Hepatocyte (in vitro differentiated cells): ENCODE results near the gene PAPOLG. TPM values are rescaled to one million over a fixed set of nuclear protein-coding genes. Genes with fewer than 3 reads are reported as not detected.

Source experiments
- DNase-seq: peaks from one replicate; pipeline ENCODE4 v3.0.0-alpha.2; 2016; ENCODE audit warnings: low spot score
- H2AFZ ChIP-seq: fragments of 200-600 bp; sonication (generic); 2 replicates; pipeline ENCODE4 v1.6.0; 2016; ENCODE audit warnings: antibody characterized with exemption, mild to moderate bottlenecking
- H3K27ac ChIP-seq: fragments of 200-600 bp; sonication (generic); 2 replicates; pipeline ENCODE4 v1.5.1; 2016; ENCODE audit warnings: mild to moderate bottlenecking
- H3K27me3 ChIP-seq: fragments of 200-600 bp; sonication (generic); 2 replicates; pipeline ENCODE4 v1.6.1; 2016
- H3K36me3 ChIP-seq: fragments of 200-600 bp; sonication (generic); replicated peaks from 2 replicates; pipeline ENCODE4 v1.5.1; 2016; ENCODE audit warnings: low read depth; ENCODE audit not compliant: insufficient read depth
- H3K4me1 ChIP-seq: fragments of 200-600 bp; sonication (generic); 2 replicates; pipeline ENCODE4 v1.5.1; 2016; ENCODE audit warnings: mild to moderate bottlenecking, moderate library complexity; ENCODE audit not compliant: insufficient read depth
- H3K4me2 ChIP-seq: fragments of 200-600 bp; sonication (generic); 2 replicates; pipeline ENCODE4 v1.6.0; 2016
- H3K4me3 ChIP-seq: fragments of 200-600 bp; sonication (generic); 2 replicates; pipeline ENCODE4 v1.5.1; 2016; ENCODE audit warnings: mild to moderate bottlenecking
- H3K79me2 ChIP-seq: fragments of 200-600 bp; sonication (generic); 2 replicates; pipeline ENCODE4 v1.6.0; 2017; ENCODE audit warnings: mild to moderate bottlenecking
- H3K9me2 ChIP-seq: fragments of 200-600 bp; sonication (generic); replicated peaks from 2 replicates; pipeline ENCODE4 v1.6.0; 2017; ENCODE audit warnings: mild to moderate bottlenecking; ENCODE audit not compliant: insufficient read depth
- H3K9me3 ChIP-seq: fragments of 200-600 bp; sonication (generic); 2 replicates; pipeline ENCODE4 v1.5.1; 2016; ENCODE audit warnings: low read depth, mild to moderate bottlenecking
- H4K20me1 ChIP-seq: fragments of 200-600 bp; sonication (generic); 2 replicates; pipeline ENCODE4 v1.6.0; 2016; ENCODE audit warnings: mild to moderate bottlenecking; ENCODE audit not compliant: insufficient read depth, poor library complexity, severe bottlenecking
- CTCF ChIP-seq: fragments of 200-600 bp; sonication (generic); IDR thresholded peaks from 2 replicates; pipeline ENCODE4 v1.5.1; 2016; ENCODE audit warnings: antibody characterized with exemption, mild to moderate bottlenecking; ENCODE audit not compliant: poor library complexity
- EZH2 ChIP-seq: fragments of 200-600 bp; sonication (generic); IDR thresholded peaks from 2 replicates; pipeline ENCODE4 v1.6.1; 2016; ENCODE audit warnings: antibody characterized with exemption, mild to moderate bottlenecking, borderline replicate concordance
- EZH2phosphoT487 ChIP-seq: fragments of 200-600 bp; sonication (generic); IDR thresholded peaks from one replicate; pipeline ENCODE4 v1.6.1; 2018; ENCODE audit warnings: antibody characterized with exemption, mild to moderate bottlenecking, low read depth, moderate library complexity; ENCODE audit not compliant: unreplicated experiment, severe bottlenecking
- WGBS: methylation state at CpG from one replicate; pipeline ENCODE4 v1.1.6; 2016; ENCODE audit warnings: low lambda C conversion rate; ENCODE audit errors: missing lambda C conversion rate; 5-methylcytosine and 5-hydroxymethylcytosine counted together
- polyA plus RNA-seq: library from polyadenylated mRNA; unstranded; fragments of >200 nt; fragmentation: Nextera tagmentation; extraction: Ambion mirVana; gene quantifications from 2 replicates; pipeline ENCODE4 v1.2.1, GENCODE V29; 2016
- total RNA-seq: library from RNA; depleted of rRNA; stranded (reverse); fragments of >200 nt; gene quantifications from 2 replicates; pipeline ENCODE4 v1.2.3, GENCODE V29; 2014

PAPOLG gene
- total and polyA plus RNA-seq, 2 experiments from 2014 or later: 3.4 to 13.5 TPM

- Histone ChIP-seq H4K20me1 (no peaks in the 10 kb centered on the region), H3K27ac (no peak overlapping the region), H3K4me2 (no peak overlapping the region), H3K4me3 (no peak overlapping the region), H2AFZ (no peak overlapping the region), H3K36me3 (no peaks in the 10 kb centered on the region), H3K27me3 (no peaks in the 10 kb centered on the region), H3K9me2 (no peaks in the 10 kb centered on the region), H3K4me1 (no peaks in the 10 kb centered on the region), H3K9me3 (no peaks in the 10 kb centered on the region), H3K79me2 (no peaks in the 10 kb centered on the region)
- DNase-seq: no peak
- 88% methylated on average over 15 of the region's 15 CpGs for WGBS
- TF ChIP-seq EZH2: no peak
- TF ChIP-seq CTCF: no peak
- no peak for TF ChIP-seq EZH2phosphoT487
Observed at GRCh38 chr2:60819155-60819862, 63.2 kb downstream of the PAPOLG start.

- WGBS: 93% methylated on average over 13 of the region's 13 CpGs
- DNase-seq: no peak
- H3K4me2 ChIP-seq: no peak overlapping the region
- H3K79me2 ChIP-seq: no peaks in the 10 kb centered on the region
- no peaks in the 10 kb centered on the region for H3K9me2 ChIP-seq
- H3K4me3 ChIP-seq: no peak overlapping the region
- H3K27me3 ChIP-seq: no peaks in the 10 kb centered on the region
- H3K4me1 ChIP-seq: no peaks in the 10 kb centered on the region
- H2AFZ ChIP-seq: no peak overlapping the region
- TF ChIP-seq EZH2phosphoT487 (no peak), EZH2 (no peak), CTCF (no peak)
- no peaks in the 10 kb centered on the region for H3K36me3 ChIP-seq
- no peaks in the 10 kb centered on the region for H4K20me1 ChIP-seq
- no peak overlapping the region for H3K27ac ChIP-seq
- no peaks in the 10 kb centered on the region for H3K9me3 ChIP-seq
Observed at GRCh38 chr2:60819936-60820335, 63.9 kb downstream of the PAPOLG start.

- Histone ChIP-seq H2AFZ (no peak overlapping the region), H4K20me1 (no peaks in the 10 kb centered on the region), H3K9me3 (no peaks in the 10 kb centered on the region), H3K4me2 (no peak overlapping the region), H3K9me2 (no peaks in the 10 kb centered on the region), H3K27me3 (no peaks in the 10 kb centered on the region), H3K36me3 (no peaks in the 10 kb centered on the region), H3K4me3 (no peak overlapping the region), H3K27ac (no peak overlapping the region), H3K4me1 (no peaks in the 10 kb centered on the region), H3K79me2 (no peaks in the 10 kb centered on the region)
- DNase-seq: no peak
- TF ChIP-seq CTCF (no peak), EZH2 (no peak), EZH2phosphoT487 (no peak)
- WGBS: 93% methylated on average over 12 of the region's 12 CpGs
Observed at GRCh38 chr2:60820416-60821132, 64.5 kb downstream of the PAPOLG start.
